HEK293 (cell line): Measurements from ENCODE around the gene EFCAB8.

ENCODE experiments used
- CTCF ChIA-PET: fragments of 350-600 bp; formaldehyde crosslinking; extraction: SDS; loops from one replicate; lab custom pipeline; 2021; ENCODE audit warnings: antibody characterized with exemption; lab: Yijun Ruan, JAX
- POLR2A ChIA-PET: fragments of 300-600 bp; formaldehyde crosslinking; extraction: SDS; loops from one replicate; lab custom pipeline; 2020; ENCODE audit warnings: antibody characterized with exemption, inconsistent platforms; lab: Yijun Ruan, JAX
- H3K27ac ChIP-seq: fragments of 200-500 bp; sonication (Bioruptor generic); 2 replicates; pipeline ENCODE4 v1.5.1; 2014; ENCODE audit warnings: low read depth, low read length, control low read depth, inconsistent platforms; ENCODE audit errors: extremely low read depth
- H3K36me3 ChIP-seq, 2 experiments: fragments of 200-500 bp in 1 of 2; sonication (Bioruptor generic) in 1 of 2; 1 replicate in 1 of 2; 2 replicates in 1 of 2; pipeline ENCODE4 v1.5.1; 2014 to 2017; ENCODE audit warnings: inconsistent platforms in 2 of 2, low read length in 2 of 2; ENCODE audit not compliant: control insufficient read depth in 2 of 2, insufficient read depth in 1 of 2
- H3K4me1 ChIP-seq: fragments of 200-500 bp; sonication (Bioruptor generic); 2 replicates; pipeline ENCODE4 v1.5.1; 2014; ENCODE audit warnings: mild to moderate bottlenecking, low read length, inconsistent platforms; ENCODE audit not compliant: control insufficient read depth, insufficient read depth
- H3K4me3 ChIP-seq: 2 replicates; pipeline ENCODE4 v1.5.1; 2011; ENCODE audit warnings: low read depth, mild to moderate bottlenecking, control low read depth, low read length, moderate library complexity
- H3K9me3 ChIP-seq: fragments of 200-500 bp; sonication (Bioruptor generic); 2 replicates; pipeline ENCODE4 v1.5.1; 2014; ENCODE audit warnings: low read depth, low read length, inconsistent platforms; ENCODE audit not compliant: control insufficient read depth, insufficient read depth
- AEBP2 ChIP-seq: fragments of 450-650 bp; formaldehyde crosslinking; IDR thresholded peaks from 2 replicates; pipeline ENCODE4 v1.5.1; 2016; ENCODE audit warnings: missing biosample characterization, missing genetic modification characterization, borderline replicate concordance
- SETDB1 ChIP-seq: IDR thresholded peaks from one replicate; pipeline ENCODE4 v1.6.1; 2017; ENCODE audit warnings: mild to moderate bottlenecking, low read length, moderate library complexity, mixed read lengths; ENCODE audit not compliant: insufficient read length
- TRIM28 ChIP-seq: IDR thresholded peaks from 2 replicates; pipeline ENCODE4 v1.6.1; 2011; ENCODE audit warnings: low read length, control low read depth, borderline replicate concordance
- ZBTB48 ChIP-seq: fragments of 450-650 bp; formaldehyde crosslinking; IDR thresholded peaks from 2 replicates; pipeline ENCODE4 v1.5.1; 2016; ENCODE audit warnings: missing biosample characterization, missing genetic modification characterization
- ZNF140 ChIP-seq: fragments of 450-650 bp; formaldehyde crosslinking; IDR thresholded peaks from 2 replicates; pipeline ENCODE4 v1.5.1; 2016; ENCODE audit warnings: missing biosample characterization, missing genetic modification characterization
- ZNF184 ChIP-seq: fragments of 450-650 bp; IDR thresholded peaks from 2 replicates; pipeline ENCODE4 v1.5.1; 2018; ENCODE audit warnings: missing biosample characterization, mild to moderate bottlenecking, missing genetic modification characterization
- ZNF19 ChIP-seq: fragments of 450-650 bp; formaldehyde crosslinking; IDR thresholded peaks from 2 replicates; pipeline ENCODE4; 2016; ENCODE audit warnings: missing biosample characterization, missing genetic modification characterization, low read depth
- ZNF214 ChIP-seq: fragments of 450-650 bp; formaldehyde crosslinking; IDR thresholded peaks from 2 replicates; pipeline ENCODE4 v1.5.1; 2017; ENCODE audit warnings: missing biosample characterization, mild to moderate bottlenecking, missing genetic modification characterization, borderline replicate concordance
- ZNF335 ChIP-seq: fragments of 450-650 bp; formaldehyde crosslinking; conservative IDR thresholded peaks from 2 replicates; pipeline ENCODE4 v1.5.1; 2016; ENCODE audit warnings: missing biosample characterization, missing genetic modification characterization
- ZNF391 ChIP-seq: fragments of 450-650 bp; formaldehyde crosslinking; IDR thresholded peaks from 2 replicates; pipeline ENCODE4 v1.5.1; 2016; ENCODE audit warnings: low read depth, missing biosample characterization, missing genetic modification characterization, borderline replicate concordance
- ZNF398 ChIP-seq: fragments of 450-650 bp; formaldehyde crosslinking; IDR thresholded peaks from 2 replicates; pipeline ENCODE4 v1.5.1; 2017; ENCODE audit warnings: missing biosample characterization, missing genetic modification characterization
- ZNF426 ChIP-seq: fragments of 450-650 bp; formaldehyde crosslinking; IDR thresholded peaks from 2 replicates; pipeline ENCODE4 v1.5.1; 2017; ENCODE audit warnings: missing biosample characterization, missing genetic modification characterization, mild to moderate bottlenecking, inconsistent platforms, moderate library complexity
- ZNF473 ChIP-seq: fragments of 450-650 bp; formaldehyde crosslinking; IDR thresholded peaks from 2 replicates; pipeline ENCODE4 v1.5.1; 2017; ENCODE audit warnings: missing biosample characterization, missing genetic modification characterization
- ZNF501 ChIP-seq: fragments of 450-650 bp; formaldehyde crosslinking; IDR thresholded peaks from 2 replicates; pipeline ENCODE4 v1.5.1; 2016; ENCODE audit warnings: missing biosample characterization, missing genetic modification characterization
- ZNF585B ChIP-seq: fragments of 450-650 bp; formaldehyde crosslinking; IDR thresholded peaks from 2 replicates; pipeline ENCODE4 v1.5.1; 2016; ENCODE audit warnings: missing biosample characterization, missing genetic modification characterization
- ZNF623 ChIP-seq: fragments of 450-650 bp; formaldehyde crosslinking; IDR thresholded peaks from 2 replicates; pipeline ENCODE4 v1.5.1; 2016; ENCODE audit warnings: missing biosample characterization, missing genetic modification characterization
- ZNF629 ChIP-seq: fragments of 450-650 bp; formaldehyde crosslinking; IDR thresholded peaks from 2 replicates; pipeline ENCODE4 v1.5.1; 2017; ENCODE audit warnings: missing biosample characterization, missing genetic modification characterization
- ZNF664 ChIP-seq: fragments of 450-650 bp; formaldehyde crosslinking; IDR thresholded peaks from 2 replicates; pipeline ENCODE4 v1.5.1; 2016; ENCODE audit warnings: missing biosample characterization, missing genetic modification characterization
- ZNF701 ChIP-seq: fragments of 450-650 bp; formaldehyde crosslinking; IDR thresholded peaks from 2 replicates; pipeline ENCODE4 v1.5.1; 2016; ENCODE audit warnings: missing biosample characterization, missing genetic modification characterization
- ZNF747 ChIP-seq: fragments of 450-650 bp; formaldehyde crosslinking; IDR thresholded peaks from 2 replicates; pipeline ENCODE4 v1.5.1; 2016; ENCODE audit warnings: missing biosample characterization, missing genetic modification characterization
- ZNF76 ChIP-seq: fragments of 450-650 bp; formaldehyde crosslinking; IDR thresholded peaks from 2 replicates; pipeline ENCODE4; 2016; ENCODE audit warnings: low read depth, missing biosample characterization, missing genetic modification characterization, borderline replicate concordance
- ZNF768 ChIP-seq: fragments of 450-650 bp; formaldehyde crosslinking; IDR thresholded peaks from 2 replicates; pipeline ENCODE4 v1.5.1; 2018; ENCODE audit warnings: missing biosample characterization, mild to moderate bottlenecking, missing genetic modification characterization
- TF ChIP-seq, protein P1 (sequence below): fragments of 450-650 bp; formaldehyde crosslinking; IDR thresholded peaks from 2 replicates; pipeline ENCODE4 v1.5.1; 2017; ENCODE audit warnings: missing biosample characterization, missing genetic modification characterization
- TF ChIP-seq, protein P2 (sequence below): fragments of 450-650 bp; formaldehyde crosslinking; conservative IDR thresholded peaks from 2 replicates; pipeline ENCODE4 v1.5.1; 2016; ENCODE audit warnings: low read depth, missing biosample characterization, missing genetic modification characterization

EFCAB8 gene

DNA sequence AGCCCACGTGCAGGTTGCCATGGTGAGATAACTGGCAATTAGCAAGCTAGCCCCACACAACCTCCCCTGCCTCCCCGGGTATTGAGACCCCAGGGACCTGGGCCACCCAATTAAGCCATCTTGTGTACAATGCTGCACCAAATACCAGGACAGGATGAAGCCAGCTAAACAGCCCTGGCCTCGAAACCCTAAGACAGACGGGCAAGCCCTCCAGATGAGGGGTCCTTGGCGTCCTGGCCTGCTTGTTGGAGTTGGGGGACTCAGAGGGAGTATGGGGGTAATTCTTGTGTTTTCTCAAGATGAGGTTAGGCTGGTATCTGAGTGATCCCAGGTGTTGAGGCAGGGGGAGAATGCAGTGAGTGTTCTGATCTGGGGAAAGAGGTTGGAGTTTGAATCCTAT, 47.8 kb upstream of the EFCAB8 start (continued):
- TF ChIP-seq, protein P1, sequence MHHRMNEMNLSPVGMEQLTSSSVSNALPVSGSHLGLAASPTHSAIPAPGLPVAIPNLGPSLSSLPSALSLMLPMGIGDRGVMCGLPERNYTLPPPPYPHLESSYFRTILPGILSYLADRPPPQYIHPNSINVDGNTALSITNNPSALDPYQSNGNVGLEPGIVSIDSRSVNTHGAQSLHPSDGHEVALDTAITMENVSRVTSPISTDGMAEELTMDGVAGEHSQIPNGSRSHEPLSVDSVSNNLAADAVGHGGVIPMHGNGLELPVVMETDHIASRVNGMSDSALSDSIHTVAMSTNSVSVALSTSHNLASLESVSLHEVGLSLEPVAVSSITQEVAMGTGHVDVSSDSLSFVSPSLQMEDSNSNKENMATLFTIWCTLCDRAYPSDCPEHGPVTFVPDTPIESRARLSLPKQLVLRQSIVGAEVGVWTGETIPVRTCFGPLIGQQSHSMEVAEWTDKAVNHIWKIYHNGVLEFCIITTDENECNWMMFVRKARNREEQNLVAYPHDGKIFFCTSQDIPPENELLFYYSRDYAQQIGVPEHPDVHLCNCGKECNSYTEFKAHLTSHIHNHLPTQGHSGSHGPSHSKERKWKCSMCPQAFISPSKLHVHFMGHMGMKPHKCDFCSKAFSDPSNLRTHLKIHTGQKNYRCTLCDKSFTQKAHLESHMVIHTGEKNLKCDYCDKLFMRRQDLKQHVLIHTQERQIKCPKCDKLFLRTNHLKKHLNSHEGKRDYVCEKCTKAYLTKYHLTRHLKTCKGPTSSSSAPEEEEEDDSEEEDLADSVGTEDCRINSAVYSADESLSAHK (tag by site-specific recombination): no peak
- TF ChIP-seq ZNF585B (no peak), SETDB1 (no peak), ZNF701 (tag by site-specific recombination) (no peak)

GRCh38 chr20:32811886-32812285, 46.8 kb upstream of the EFCAB8 start:
- Histone ChIP-seq H3K4me3 (no peak overlapping the region), H3K9me3 (no peaks in the 10 kb centered on the region), H3K4me1 (no peaks in the 10 kb centered on the region), H3K27ac (no peak overlapping the region), H3K36me3 (peaks cover 0 to 31% of the 10 kb centered on the region in 2 experiments; a peak in 2 of 3 replicates)
- CTCF ChIA-PET: no interaction called here
- POLR2A ChIA-PET: no interaction called here
- TF ChIP-seq TRIM28 (no peak), ZNF184 (no peak), ZNF623 (tag by site-specific recombination) (no peak), ZNF335 (tag by site-specific recombination) (no peak), ZNF768 (tag by site-specific recombination) (no peak), ZNF701 (tag by site-specific recombination) (no peak), ZNF501 (no peak), AEBP2 (tag by site-specific recombination) (no peak), ZNF473 (tag by site-specific recombination) (no peak), ZBTB48 (tag by site-specific recombination) (no peak), ZNF140 (tag by site-specific recombination) (no peak), ZNF747 (tag by site-specific recombination) (no peak), ZNF664 (tag by site-specific recombination) (no peak)

DNA sequence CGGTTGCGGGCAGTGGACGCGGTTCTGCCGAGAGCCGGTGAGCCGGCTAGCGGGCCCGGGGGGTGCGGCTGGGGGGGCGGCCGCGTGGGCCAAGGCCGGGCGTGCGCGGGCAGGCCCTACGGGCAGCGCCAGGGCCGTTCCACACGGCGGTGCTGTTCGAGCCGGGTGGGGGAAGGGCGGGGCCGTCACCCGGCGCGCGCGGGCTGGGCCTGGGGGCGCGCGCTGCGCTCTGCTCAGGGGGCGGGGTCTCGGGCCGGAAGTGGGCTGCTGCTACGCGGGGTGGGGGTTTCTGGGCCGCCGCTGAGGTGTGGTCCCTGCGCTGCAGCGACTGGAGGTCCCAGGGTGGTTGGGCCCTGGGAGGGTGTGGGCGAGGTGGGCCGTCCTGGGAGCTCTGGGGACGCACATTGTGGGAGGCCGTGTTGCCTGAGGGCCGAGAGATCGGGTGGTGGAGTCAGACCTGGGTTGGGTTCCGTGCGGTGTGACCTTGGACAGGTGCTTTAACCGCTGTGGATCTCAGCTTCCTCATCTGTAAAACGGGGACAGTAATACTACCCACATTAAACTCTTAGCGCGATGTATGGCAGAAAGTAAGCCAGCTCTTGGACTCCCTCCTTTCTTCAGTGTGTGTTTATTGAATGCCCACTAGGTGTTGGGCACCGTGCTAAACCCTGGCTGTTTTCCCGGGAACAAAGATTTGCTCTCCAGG, 38.6 kb upstream of the EFCAB8 start:
- H3K4me1 ChIP-seq: peaks cover 9% of the 10 kb centered on the region; the same call in 1 of the 2 replicates
- H3K9me3 ChIP-seq: no peaks in the 10 kb centered on the region
- ChIA-PET CTCF (interaction anchor here (0.7 to 1.3 kb wide), 5 partner anchors 22 to 1296 kb away, joined by 3 to 6 read pairs (median 3); no protein-coding TSS in a partner anchor), POLR2A (interaction anchor here (0.6 to 1.3 kb wide), 18 partner anchors 9 to 807 kb away, joined by 3 to 10 read pairs (median 4); partner anchors contain the start of genes C20orf203 and DNMT3B)
- H3K27ac ChIP-seq: peak overlapping the region; percentile 76
- H3K4me3 ChIP-seq: peak overlapping the region; percentile 97
- H3K36me3 ChIP-seq: peaks cover 0 to 5% of the 10 kb centered on the region in 2 experiments; a peak in 1 of 3 replicates
- TF ChIP-seq ZNF629 (tag by site-specific recombination): peak; percentile 37
- 0 out of 2 replicates have a peak, but pooled peaks have one; percentile 31 for TF ChIP-seq ZNF391 (tag by site-specific recombination)
- TF ChIP-seq ZNF214 (tag by site-specific recombination): no peak
- peak; percentile 67; the same call in 1 of the 2 replicates for TF ChIP-seq ZNF76 (tag by site-specific recombination)
- TF ChIP-seq, protein P2, sequence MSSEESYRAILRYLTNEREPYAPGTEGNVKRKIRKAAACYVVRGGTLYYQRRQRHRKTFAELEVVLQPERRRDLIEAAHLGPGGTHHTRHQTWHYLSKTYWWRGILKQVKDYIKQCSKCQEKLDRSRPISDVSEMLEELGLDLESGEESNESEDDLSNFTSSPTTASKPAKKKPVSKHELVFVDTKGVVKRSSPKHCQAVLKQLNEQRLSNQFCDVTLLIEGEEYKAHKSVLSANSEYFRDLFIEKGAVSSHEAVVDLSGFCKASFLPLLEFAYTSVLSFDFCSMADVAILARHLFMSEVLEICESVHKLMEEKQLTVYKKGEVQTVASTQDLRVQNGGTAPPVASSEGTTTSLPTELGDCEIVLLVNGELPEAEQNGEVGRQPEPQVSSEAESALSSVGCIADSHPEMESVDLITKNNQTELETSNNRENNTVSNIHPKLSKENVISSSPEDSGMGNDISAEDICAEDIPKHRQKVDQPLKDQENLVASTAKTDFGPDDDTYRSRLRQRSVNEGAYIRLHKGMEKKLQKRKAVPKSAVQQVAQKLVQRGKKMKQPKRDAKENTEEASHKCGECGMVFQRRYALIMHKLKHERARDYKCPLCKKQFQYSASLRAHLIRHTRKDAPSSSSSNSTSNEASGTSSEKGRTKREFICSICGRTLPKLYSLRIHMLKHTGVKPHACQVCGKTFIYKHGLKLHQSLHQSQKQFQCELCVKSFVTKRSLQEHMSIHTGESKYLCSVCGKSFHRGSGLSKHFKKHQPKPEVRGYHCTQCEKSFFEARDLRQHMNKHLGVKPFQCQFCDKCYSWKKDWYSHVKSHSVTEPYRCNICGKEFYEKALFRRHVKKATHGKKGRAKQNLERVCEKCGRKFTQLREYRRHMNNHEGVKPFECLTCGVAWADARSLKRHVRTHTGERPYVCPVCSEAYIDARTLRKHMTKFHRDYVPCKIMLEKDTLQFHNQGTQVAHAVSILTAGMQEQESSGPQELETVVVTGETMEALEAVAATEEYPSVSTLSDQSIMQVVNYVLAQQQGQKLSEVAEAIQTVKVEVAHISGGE: peak; percentile 70
- peak; percentile 43; the same call in 1 of the 2 replicates for TF ChIP-seq ZNF398 (tag by site-specific recombination)
- no peak for TF ChIP-seq ZNF426 (tag by site-specific recombination)
- no peak for TF ChIP-seq ZNF664 (tag by site-specific recombination)
- no peak for TF ChIP-seq ZNF19 (tag by site-specific recombination)
